ENCODE data around the gene PQBP1. TPM values are rescaled to one million over a fixed set of nuclear protein-coding genes. Genes with fewer than 3 reads are reported as not detected.

The PQBP1 gene
- total RNA-seq, 4 donors from 2014 or later, result 36.6 to 59.7 (median 55.2) TPM

GRCh38 chrX:48902776-48903175, 5.0 kb downstream of the PQBP1 start:
- DNase-seq (ENCODE audit: low spot score), result no peak
- no peak for TF ChIP-seq CTCF (IDR thresholded peaks at IDR 0.05)

GRCh38 chrX:48903290-48903689, 5.6 kb downstream of the PQBP1 start:
- TF ChIP-seq CTCF (IDR thresholded peaks at IDR 0.05), result no peak
- ATAC-seq (ENCODE audit: low FRiP score) (no peak), DNase-seq (ENCODE audit: low spot score) (no peak)

More at GRCh38 chrX:48902776-48903175, 5.0 kb downstream of the PQBP1 start:
- ATAC-seq (ENCODE audit: low FRiP score), result no peak

GRCh38 chrX:48904180-48904579, 6.5 kb downstream of the PQBP1 start:
- no peak for ATAC-seq (ENCODE audit: low FRiP score)
- DNase-seq (ENCODE audit: low spot score), result no peak
- no peak for TF ChIP-seq CTCF (IDR thresholded peaks at IDR 0.05)

- TF ChIP-seq CTCF (IDR thresholded peaks at IDR 0.05), result no peak
- ATAC-seq (ENCODE audit: low FRiP score) (no peak), DNase-seq (ENCODE audit: low spot score) (no peak)
Measured at GRCh38 chrX:48904626-48905025, 6.9 kb downstream of the PQBP1 start.

GRCh38 chrX:48905090-48905790, 7.5 kb downstream of the PQBP1 start:
- no peak for ATAC-seq (ENCODE audit: low FRiP score)

GRCh38 chrX:48908600-48908999, 10.9 kb downstream of the PQBP1 start:
- TF ChIP-seq CTCF (IDR thresholded peaks at IDR 0.05), result no peak
- ATAC-seq (ENCODE audit: low FRiP score), result no peak
- no peak for DNase-seq (ENCODE audit: low spot score)

More at GRCh38 chrX:48905090-48905790, 7.5 kb downstream of the PQBP1 start:
- TF ChIP-seq CTCF (IDR thresholded peaks at IDR 0.05), result no peak
- DNase-seq (ENCODE audit: low spot score), result no peak

- ATAC-seq (ENCODE audit: low FRiP score), result no peak
- TF ChIP-seq CTCF (IDR thresholded peaks at IDR 0.05), result no peak
- no peak for DNase-seq (ENCODE audit: low spot score)
Measured at GRCh38 chrX:48909703-48910294, 12.1 kb downstream of the PQBP1 start.
